ENCODE measurements around the gene FPR3.

GRCh38 chr19:51794885-51795490 is at the start of gene FPR3:
- TF ChIP-seq, protein P1, sequence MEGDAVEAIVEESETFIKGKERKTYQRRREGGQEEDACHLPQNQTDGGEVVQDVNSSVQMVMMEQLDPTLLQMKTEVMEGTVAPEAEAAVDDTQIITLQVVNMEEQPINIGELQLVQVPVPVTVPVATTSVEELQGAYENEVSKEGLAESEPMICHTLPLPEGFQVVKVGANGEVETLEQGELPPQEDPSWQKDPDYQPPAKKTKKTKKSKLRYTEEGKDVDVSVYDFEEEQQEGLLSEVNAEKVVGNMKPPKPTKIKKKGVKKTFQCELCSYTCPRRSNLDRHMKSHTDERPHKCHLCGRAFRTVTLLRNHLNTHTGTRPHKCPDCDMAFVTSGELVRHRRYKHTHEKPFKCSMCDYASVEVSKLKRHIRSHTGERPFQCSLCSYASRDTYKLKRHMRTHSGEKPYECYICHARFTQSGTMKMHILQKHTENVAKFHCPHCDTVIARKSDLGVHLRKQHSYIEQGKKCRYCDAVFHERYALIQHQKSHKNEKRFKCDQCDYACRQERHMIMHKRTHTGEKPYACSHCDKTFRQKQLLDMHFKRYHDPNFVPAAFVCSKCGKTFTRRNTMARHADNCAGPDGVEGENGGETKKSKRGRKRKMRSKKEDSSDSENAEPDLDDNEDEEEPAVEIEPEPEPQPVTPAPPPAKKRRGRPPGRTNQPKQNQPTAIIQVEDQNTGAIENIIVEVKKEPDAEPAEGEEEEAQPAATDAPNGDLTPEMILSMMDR (conservative IDR thresholded peaks at IDR 0.05): no peak
- TF ChIP-seq EZH2 (IDR thresholded peaks at IDR 0.05; ENCODE audit: low read depth): no peak

Data from PC-9 (cell line).